ENCODE measurements around the gene SERTAD3.
A peak's percentile ranks its signal among the peaks of the same experiment; 100 is the strongest.
"Not testable (repeated sequence)": the region's sequence is repeated elsewhere in the genome, so short reads cannot be mapped to it uniquely, and the experiment has no call there.

Gene SERTAD3, protein sequence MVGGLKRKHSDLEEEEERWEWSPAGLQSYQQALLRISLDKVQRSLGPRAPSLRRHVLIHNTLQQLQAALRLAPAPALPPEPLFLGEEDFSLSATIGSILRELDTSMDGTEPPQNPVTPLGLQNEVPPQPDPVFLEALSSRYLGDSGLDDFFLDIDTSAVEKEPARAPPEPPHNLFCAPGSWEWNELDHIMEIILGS
- 19.0 to 29.3 (median 20.7) reads per million in 4 experiments for total RNA-seq

DNA sequence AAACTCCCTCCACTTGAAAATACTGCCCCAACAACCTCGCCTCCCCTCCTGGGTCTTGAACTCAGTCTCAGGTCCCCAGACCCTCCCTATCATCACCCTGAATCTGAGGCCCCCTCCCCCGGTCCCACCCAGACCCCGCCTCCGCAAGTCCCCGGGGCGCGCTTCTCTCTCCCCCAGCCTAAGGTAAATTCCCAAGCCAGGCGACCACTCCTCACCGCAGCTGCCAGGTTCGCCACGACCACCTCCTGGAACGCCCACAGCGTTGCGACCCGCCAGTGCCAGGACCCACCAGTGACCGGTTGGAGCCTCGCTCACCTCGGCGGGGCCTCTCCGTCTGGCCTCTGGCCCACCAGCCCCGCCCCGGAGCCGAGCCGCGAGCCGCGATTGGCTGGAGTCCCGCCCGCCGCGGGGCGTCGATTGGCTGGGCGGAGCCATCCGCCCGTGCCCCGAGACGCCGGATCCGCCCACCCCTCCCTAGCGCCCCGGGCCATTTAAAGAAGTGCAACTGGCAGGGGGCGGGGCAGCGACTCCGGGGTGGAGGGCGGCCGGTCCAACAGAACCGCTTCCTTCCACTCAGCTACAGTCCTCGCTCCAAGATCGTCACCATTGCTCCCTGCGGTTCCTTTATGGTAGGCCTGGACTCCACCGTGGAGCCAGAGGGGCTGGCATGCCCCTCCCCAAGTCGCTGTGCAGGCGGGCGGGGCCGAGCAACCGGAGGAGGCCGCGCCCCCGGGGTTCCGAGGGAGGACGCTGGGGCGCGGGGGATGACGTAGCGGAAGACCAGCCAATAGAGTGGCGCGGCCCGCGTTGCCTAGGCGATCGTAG lies at the start of gene SERTAD3:
Gene SERTAD3, minus strand, starts transcription at position 336 of the 825 bp plus-strand sequence. CDS start 2,255 bp downstream, outside the sequence.
- peak; percentile 95 for DNase-seq

DNA sequence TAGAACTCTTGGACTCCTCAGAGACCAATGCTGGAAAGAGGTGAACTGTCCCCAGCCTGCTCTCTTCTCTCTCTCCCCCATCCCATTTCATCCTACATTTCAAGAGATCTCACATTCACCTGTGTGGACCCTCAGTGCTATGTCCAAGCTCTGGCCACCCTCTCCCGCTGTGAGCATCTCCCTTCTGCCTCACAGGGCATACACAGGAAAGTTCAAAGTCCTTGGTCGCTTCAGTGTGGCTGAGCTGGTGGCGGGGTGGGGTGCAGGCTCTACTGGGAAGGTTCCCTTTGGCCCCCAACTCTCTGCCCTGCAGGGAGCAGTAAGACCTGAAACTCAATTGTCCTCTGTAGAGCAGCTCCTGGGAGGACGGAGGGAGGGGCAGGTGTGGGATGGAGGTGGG lies 49.6 kb upstream of the SERTAD3 start:
- no peak for DNase-seq

DNA sequence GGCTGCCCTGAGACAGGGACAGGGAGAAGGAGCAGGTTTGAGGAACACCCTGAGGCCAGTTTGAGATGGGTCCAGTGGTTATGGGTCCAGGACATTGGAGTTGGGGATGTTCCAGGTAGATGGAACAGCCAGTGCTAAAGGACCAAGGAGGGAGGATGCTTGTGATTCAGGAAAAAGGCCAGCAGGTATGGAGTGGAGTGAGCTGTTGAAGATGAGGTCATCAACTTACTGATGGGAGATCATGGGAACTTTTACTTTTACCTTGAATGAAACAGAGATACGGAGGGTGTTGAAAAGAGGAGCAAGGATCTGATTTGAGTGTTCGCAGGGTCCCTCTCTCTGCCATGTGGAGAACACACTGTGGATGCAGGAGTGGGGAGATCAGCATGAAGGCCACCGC lies 48.1 kb upstream of the SERTAD3 start:
- DNase-seq, result no peak

DNA sequence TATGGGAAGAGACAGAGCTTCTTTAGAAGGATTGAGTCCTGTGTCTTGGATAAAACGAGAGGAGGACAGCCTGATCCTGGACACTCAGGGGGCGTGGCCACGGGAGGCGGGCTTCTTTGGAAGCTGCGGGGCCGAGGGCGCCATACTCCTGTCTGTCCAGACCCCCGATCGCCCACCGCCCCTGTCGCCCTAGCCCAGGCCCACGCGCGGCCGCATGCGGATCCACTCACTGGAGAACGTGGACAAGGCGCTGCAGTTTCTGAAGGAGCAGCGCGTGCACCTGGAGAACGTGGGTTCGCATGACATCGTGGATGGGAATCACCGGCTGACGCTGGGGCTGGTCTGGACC lies 45.7 kb upstream of the SERTAD3 start:
- DNase-seq, result no peak

DNA sequence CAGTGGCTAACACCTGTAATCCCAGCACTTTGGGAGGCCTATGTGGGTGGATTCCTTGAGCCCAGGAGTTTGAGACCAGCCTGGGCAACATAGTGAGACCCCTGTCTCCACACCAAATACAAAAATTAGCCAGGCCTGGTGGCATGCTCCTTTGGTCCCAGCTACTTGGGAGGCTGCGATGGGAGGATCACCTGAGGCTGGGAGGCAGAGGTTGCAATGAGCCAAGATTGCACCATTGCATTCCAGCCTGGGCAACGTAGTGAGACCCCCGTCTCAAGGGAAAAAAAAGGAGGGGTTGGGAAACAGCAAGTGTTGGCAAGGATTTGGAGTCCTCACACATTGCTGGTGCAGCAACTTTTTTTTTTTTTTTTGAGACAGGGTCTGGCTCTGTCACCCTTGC lies 41.9 kb upstream of the SERTAD3 start:
- DNase-seq, result no peak

DNA sequence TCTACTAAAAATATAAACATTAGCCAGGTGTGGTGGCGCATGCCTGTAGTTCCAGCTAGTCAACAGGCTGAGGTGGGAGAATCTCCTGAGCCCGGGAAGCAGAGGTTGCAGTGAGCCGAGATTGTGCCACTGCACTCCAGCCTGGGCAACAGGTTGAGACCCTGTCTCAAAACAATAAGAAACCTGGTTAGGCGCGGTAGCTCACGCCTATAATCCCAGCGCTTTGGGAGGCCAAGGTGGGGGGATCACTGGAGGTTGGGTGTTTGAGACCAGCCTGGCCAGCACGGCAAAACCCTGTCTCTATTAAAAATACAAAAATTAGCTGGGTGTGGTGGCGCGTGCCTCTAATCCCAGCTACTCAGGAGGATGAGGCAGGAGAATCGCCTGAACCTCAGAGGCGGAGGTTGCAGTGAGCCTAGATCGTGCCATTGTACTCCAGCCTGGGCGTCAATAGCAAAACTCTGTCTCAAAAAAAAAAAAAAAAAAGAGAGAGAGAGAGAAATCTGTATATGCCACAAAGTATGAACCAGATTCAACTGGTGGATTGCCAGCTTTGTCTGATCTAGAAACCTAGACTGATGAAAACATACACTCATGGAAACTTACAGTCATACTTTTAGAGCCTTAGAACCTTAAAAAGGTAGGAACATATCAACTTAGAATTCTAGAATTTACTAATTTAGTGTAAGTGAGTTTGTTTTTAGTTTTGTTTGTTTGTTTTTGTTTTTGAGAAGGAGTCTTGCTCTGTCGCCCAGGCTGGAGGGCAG lies 31.9 kb upstream of the SERTAD3 start:
- not testable (repeated sequence) for DNase-seq

DNA sequence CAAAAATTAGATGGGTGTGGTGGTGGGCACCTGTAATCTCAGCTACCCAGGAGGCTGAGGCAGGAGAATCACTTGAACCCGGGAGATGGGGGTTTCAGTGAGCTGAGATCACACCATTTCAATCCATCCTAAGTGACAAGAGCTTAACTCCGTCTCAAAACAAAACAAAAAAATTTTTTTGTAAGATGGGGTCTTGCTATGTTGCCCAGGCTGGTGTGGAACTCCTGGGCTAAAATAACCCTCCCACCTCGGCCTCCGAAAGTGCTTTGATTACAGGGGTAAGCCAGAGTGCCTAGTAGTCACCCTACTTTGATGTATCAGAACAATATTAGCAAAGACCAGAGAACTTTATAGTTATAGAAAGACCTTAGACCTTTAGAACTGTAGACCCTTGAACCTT lies 30.6 kb upstream of the SERTAD3 start:
- no peak for DNase-seq

DNA sequence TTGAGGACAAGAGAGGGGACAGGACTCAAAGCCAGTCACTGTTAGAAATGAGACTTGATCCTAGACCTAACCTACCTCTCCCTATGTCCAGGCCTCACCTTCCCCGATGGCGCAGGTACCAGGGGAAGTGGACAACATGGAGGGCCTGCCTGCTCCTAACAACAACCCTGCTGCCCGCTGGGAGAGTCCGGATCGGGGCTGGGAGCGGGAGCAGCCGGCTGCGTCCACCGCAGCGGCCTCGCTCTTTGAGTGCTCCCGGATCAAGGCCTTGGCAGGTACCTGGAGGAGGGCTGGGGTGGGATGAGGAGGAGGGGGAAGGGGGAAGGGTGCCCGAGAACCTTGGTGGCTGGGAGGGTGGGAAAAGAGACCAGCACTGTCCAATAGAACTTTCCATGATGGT lies 28.4 kb upstream of the SERTAD3 start:
- no peak for DNase-seq

DNA sequence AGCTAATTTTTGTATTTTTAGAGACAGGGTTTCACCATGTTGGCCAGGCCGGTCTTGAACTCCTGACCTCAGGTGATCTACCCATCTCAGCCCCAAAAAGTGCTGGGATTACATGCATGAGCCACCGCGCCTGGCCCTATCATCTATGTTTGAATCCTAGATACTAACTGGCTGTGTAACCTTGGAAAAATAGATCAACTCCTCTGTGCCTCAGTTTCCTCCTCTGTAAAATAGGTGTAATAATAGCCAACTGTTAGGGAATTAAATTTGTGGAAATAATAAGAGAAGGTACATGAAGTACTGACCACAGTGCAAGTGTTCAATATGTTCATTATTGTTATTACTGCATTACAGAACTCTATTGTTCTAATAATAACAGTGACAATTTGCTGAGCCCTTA lies 27.0 kb upstream of the SERTAD3 start:
- DNase-seq, result no peak

DNA sequence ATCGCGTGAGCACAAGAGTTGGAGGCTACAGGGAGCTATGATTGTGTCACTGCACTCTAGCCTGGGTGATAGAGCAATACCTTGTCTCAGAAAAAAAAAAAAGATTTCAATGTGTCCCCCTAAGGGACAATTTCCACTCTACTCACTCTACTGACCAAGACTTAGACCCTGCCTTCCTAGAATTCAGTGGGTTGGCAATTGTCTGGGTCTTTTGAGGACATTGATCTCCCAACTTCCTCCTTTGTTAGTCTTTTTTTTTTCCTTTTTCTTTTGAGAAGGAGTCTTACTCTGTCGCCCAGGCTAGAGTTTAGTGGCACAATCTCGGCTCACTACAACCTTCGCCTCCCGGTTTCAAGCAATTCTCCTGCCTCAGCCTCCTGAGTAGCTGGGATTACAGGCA lies 24.9 kb upstream of the SERTAD3 start:
- DNase-seq, result no peak

DNA sequence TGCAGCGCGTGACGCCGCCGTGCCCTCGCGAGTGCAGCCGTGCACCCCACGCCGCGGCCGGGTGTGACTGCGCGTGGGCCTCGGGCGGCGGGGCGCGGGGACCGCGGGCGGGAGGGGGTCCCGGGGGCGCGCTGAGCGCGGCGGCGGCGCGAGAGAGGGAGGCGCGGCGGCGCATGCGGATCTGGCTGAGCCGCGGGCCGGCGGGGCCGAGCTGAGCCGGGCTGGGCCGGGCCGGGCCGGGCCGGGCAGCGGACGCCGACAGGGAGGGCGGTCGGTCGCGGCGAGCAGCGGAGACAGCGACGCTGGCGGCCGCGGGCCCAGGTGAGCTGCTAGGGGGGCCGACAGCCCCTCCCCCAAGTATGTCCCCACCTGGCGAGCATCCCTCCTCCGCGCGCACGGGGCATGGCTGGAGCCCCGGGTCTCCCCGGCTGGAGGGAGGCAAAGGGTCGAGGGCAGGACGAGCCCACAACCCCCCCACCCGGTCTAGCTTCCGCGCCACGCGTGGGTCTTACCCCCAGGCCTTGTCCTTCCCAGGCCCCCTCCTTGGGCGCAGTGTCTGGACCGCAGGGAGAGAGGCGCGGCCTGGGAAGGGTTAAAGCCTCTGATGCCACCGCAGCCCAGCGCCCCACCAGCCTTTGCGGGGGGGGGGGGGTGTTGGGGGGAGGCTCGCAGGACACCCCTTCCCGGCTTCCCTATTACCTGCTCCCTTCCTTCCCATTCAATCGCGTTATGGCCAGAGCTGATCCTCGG lies 23.0 kb upstream of the SERTAD3 start, which contains the start of gene SPTBN4:
Gene SPTBN4, plus strand, starts transcription at position 17 of the 750 bp plus-strand sequence. CDS start 5,621 bp downstream, outside the sequence.
- no peak for DNase-seq

DNA sequence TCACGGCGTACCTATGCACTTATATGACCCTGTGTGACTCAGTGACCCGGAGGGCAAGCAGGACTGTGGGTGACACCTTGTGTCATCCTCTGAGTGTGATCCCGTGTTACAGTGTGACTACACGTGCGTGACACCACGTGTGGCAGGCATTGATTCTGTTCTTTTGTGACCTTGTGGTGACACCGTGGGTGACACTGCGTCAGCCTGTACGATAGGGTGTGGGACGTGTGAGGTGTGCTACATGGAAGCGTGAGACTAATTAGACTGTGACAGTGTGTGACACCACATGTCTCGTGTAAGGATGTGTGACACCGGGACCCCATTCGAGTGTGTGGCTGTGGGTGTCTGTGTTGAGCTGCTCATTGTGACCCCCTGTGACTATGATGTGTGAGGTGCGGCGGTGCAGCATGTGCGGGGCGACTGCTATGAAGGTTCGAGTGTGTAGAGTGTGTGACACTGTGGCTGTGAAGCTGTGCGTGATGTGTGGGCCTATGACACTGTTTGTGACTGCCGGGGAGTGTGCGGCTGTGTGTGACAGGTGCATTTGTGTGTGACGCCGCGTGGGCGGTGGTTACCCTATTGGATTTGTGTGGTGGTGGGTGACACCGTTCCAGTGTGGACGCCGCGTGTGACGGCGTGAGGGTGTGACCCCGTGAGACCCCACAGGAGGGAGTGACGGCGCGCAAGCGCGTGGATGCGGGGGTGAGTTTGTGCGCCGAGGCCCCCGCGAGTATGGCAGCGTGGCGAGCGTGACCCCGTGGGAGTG lies 22.3 kb upstream of the SERTAD3 start:
- peak; percentile 56 for DNase-seq

DNA sequence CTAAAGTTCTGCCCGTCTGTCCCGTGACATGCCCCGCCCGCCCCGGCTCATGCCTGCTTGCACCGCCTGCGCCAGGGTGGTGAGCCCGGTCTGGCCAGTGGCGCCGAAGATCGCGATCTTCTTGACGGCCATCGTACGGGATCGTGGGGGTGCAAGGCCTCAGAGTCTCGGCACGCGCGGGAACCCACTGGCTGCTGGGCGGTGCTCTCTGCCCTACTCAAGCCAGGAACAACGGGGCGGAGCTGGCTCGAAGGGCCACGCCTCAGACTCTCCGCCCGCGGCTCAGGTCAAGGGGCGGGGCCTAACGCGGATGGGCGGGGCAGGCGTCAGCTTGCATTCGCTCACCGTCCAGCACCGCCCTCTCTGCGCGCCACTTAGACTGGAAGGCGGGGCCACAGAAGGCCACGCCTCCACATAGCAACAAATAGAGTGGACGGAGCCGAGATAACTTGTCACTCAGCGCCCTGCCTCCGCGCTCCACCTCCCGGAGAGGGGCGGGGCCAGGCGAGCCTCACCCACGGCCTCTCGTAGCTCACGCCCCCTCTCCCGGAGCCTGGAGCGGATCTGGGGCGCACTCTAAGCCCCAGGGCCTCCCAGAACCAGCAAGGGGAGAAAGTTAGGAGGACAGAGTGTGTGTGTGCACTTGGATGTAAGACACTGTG lies 21.6 kb upstream of the SERTAD3 start, which contains the start of gene BLVRB:
Gene BLVRB, minus strand, starts transcription at position 189 of the 662 bp plus-strand sequence. Its CDS starts 57 bp downstream, at position 132.
- peak; percentile 99 for DNase-seq

DNA sequence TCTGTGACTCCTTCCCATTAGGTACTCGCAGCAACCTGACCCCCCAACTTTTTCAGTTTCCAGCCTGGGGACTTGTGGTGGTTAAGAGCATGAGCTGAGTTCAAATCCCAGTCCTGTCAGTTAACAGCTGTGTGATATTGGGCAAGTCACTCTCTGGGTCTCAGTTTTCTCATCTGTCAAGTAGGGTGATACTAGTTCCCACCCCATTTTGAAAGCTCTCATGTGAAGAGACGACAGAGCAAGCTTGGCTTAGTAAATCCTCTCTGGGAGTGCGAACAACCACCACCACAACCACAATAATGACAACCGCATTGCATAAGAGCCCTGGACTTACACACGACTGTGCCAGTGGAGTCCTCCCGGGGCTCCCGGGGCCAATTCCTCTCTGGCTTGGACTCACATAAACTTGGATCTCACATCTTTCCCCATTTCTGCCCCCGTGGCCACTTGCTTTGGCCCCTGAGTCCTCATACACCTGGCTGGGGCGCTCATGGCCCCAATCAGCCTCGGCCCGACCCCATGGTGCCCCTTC lies 21.0 kb upstream of the SERTAD3 start:
- no peak for DNase-seq

DNA sequence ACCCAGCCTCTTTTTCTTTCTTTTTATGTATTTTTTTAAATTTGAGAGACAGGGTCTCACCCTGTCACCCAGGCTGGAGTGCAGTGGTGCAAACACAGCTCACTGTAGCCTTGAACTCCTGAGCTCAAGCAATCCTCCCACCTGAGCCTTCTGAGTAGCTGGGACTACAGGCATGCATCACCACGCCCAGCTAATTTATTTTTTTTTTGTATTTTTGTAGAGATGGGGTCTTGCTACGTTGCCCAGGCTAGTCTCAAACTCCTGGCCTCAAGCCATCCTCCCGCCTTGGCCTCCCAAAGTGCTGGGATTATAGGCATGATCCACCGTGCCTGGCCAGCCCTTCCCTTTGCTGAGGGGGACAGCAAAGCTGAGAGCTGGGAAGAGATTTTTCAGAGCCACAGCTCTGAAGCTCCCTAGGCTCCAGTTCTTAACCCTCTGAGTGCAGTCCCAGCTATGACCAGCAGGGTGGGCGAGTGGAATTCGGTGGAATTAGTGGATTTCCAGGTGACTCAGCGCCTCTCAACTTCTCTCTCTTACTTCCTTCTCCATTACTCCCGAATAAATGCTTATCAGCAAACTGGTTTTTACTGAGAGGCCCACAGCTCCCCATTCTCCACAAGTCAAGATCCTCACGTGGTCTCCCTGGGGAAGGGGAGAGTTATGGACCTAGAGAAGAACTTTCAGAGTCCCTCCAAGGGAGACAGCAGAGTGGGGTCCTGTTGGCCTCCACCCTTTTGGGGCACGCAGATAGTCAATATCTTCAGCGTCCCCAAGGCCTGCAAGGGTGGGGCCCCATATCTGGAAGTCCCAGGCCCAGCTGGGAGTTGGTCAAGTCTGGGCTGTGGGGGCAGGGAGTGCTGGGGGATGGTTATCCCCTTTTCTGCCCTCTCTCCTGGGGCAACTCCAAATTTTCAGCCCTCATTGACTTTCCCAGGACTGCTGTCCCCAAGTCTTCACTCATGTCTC lies 20.2 kb upstream of the SERTAD3 start:
- peak; percentile 63 for DNase-seq

DNA sequence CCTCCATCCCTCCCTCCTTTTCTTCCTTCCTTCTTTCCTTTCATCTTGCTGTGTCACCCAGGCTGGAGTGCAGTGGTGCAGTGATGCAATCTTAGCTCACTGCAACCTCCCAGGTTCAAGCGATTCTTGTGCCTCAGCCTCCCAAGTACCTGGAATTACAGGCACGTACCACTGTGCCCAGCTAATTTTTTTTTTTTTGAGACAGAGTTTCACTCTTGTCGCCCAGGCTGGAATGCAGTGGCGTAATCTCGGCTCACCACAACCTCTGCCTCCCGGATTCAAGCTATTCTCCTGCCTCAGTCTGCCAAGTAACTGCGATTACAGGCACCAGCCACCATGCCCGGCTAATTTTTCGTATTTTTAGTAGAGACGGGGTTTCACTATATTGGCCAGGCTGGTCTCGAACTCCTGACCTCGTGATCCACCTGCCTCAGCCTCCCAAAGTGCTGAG lies 19.5 kb upstream of the SERTAD3 start:
- not testable (repeated sequence) for DNase-seq

DNA sequence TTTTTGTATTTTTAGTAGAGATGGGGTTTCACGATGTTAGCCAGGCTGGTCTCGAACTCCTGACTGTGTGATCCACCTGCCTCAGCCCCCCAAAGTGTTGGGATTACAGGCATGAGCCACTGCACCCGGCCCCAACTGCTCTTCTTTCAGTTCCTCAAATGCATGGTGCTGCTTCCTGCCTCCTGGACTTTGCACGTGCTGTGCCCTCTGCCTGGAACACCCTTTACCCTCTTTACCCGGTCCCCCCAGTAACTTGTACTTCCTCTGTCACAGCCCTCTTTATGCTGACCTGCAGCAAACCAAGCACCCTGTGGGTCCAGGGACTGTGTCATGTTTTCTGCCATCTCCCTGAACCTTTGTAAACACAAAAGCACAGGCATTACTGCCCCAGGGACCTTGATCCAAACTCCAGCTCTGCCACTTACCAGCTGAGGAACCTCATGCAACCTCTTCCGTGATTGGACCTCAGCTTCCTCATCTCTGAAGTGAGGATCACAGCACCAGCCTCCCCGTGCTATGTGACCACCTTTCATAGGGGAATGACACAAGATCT lies 17.6 kb upstream of the SERTAD3 start:
- DNase-seq, result no peak

DNA sequence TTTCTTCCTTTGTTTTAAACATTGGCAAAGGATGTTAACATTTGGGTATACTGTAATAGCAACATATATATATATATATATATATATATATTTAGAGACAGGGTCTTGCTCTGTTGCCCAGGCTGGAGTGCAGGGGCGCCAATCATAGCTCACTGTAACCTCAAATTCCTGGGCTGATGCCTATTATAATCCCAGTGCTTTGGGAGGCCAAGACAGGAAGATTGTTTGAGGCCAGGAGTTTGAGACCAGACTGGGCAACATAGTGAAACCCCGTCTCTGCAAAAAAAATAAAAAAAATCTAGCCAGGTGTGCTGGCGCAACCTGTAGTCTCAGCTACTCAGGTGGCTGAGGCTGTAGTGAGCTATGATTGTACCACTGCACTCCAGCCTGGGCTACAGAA lies 16.1 kb upstream of the SERTAD3 start:
- DNase-seq, result no peak

DNA sequence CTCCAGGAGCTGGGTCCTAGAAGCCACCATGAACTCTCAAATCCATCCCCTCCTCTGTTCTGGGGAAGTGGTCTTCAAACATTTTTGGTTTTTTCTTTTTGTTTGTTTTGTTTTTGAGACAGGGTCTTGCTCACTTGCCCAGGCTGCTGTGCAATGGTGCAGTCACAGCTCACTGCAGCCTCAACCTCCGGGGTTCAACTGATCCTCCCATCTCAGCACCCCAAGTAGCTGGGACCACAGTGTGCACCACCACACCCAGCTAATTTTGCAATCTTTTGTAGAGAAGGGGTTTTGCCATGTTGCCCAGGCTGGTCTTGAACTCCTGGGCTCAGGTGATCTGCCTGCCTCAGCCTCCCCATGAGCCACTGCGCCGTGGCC lies 14.5 kb upstream of the SERTAD3 start:
- no peak for DNase-seq
